Transverse colon (tissue), 4 donors: ENCODE measurements around the gene PDCL3. TPM values are rescaled to one million over a fixed set of nuclear protein-coding genes. Genes with fewer than 3 reads are reported as not detected.

Experiments
- DNase-seq: peaks from one replicate; pipeline ENCODE4 v3.0.0-alpha.2; 2019
- H3K27ac ChIP-seq, 4 donors: fragments of 200-600 bp; sonication (generic); 2 replicates each; pipeline ENCODE4 v1.5.1; 2016 to 2018; ENCODE audit warnings: inconsistent platforms in 4 of 4
- H3K27me3 ChIP-seq: fragments of 200-600 bp; sonication (generic); 2 replicates; pipeline ENCODE4 v1.5.1; 2017; ENCODE audit warnings: inconsistent platforms
- H3K36me3 ChIP-seq, 4 donors: fragments of 200-600 bp; sonication (generic); 2 replicates each; pipeline ENCODE4 v1.5.1; 2017 to 2019; ENCODE audit warnings: inconsistent platforms in 4 of 4
- H3K4me1 ChIP-seq, 4 donors: fragments of 200-600 bp; sonication (generic); 2 replicates each; pipeline ENCODE4 v1.5.1; 2017 to 2020; ENCODE audit warnings: inconsistent platforms in 4 of 4
- H3K4me3 ChIP-seq, 4 donors: fragments of 200-600 bp; sonication (generic); 1 replicate in 1 of 4; 2 replicates in 3 of 4; pipeline versions ENCODE4 v1.5.1 to v1.6.1; 2017 to 2019; ENCODE audit warnings: inconsistent platforms in 4 of 4
- H3K9me3 ChIP-seq, 2 donors: fragments of 200-600 bp; sonication (generic); 2 replicates each; pipeline ENCODE4 v1.5.1; 2017 to 2019; ENCODE audit warnings: inconsistent platforms in 2 of 2
- EP300 ChIP-seq: sonication (generic); formaldehyde crosslinking; IDR thresholded peaks from one replicate; pipeline ENCODE4 v1.6.1; 2017; ENCODE audit warnings: antibody characterized with exemption, low read depth
- POLR2A ChIP-seq: fragments of 450-650 bp; IDR thresholded peaks from one replicate; pipeline ENCODE4 v1.6.1; 2016; ENCODE audit warnings: antibody characterized with exemption, mild to moderate bottlenecking, moderate library complexity
- POLR2AphosphoS5 ChIP-seq, 3 donors: sonication (generic); formaldehyde crosslinking; IDR thresholded peaks; one replicate each; pipeline ENCODE4 v1.6.1; 2016; ENCODE audit warnings: antibody characterized with exemption in 3 of 3
- WGBS, 2 donors: methylation state at CpG; one replicate each; pipeline ENCODE4 v1.1.5; 2018; ENCODE audit warnings: low coverage in 1 of 2; 5-methylcytosine and 5-hydroxymethylcytosine counted together
- in situ Hi-C, 4 donors: fragments of 200-750 bp; cut with MboI; loops; one replicate each; pipeline versions ENCODE4 v1.15.0 to v1.15.1; 2017; ENCODE audit warnings: low sequenced_read_pairs in 3 of 4, low pct_ligation_motif_present in 1 of 4, low pct_unique_long_range_greater_than_20kb in 1 of 4
- intact Hi-C: fragments of 100-400 bp; cut with DNase I; formaldehyde crosslinking; loops from one replicate; pipeline ENCODE4 v1.15.1; 2023; ENCODE audit warnings: low total_unique reads
- total RNA-seq, 4 donors: library from RNA; depleted of rRNA; stranded (reverse); fragments of >200 nt; gene quantifications; one replicate each; pipeline ENCODE4 v1.1.0, GENCODE V29; 2016
- TF ChIP-seq, protein P1 (sequence below), 5 experiments: fragments of 200-600 bp in 3 of 5; fragments of 450-650 bp in 2 of 5; sonication (generic) in 3 of 5; IDR thresholded peaks; 1 replicate in 2 of 5; 2 replicates in 3 of 5; pipeline ENCODE4 v1.5.1; 2016 to 2017; ENCODE audit warnings: antibody characterized with exemption in 5 of 5, inconsistent platforms in 3 of 5, mild to moderate bottlenecking in 2 of 5, moderate library complexity in 1 of 5

Gene PDCL3
- total RNA-seq, 4 donors from 2014 or later, result 2.2 to 17.3 (median 15.8) TPM; not detected in 1

DNA sequence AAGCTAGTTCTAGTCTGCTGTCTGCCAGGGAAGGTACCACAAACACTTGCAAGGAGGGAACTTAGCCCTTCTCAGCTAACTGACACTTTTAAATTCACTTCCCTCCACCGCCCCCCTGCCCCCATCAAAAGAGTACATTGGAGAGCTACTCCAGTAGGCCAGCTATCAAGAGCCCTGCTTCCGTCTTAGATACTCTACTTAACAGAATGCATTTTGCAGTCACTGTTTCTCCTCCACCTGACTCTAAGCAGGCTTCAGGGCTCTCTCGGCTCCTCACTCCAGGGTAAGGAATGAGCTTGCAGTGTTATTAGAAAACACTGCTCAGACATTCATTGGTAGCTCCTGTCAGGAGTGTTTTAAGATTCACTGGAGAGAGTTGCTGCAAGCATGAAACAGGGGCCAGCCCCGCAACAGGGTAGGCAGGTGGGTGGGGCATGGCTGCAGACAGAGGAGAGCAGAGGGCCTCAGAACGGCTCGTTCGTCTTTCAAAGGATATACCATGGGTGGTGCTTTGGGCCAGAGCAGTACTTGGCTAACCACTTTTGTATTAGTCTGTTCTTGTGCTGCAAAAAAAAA, 35.3 kb upstream of the PDCL3 start:
- H3K4me1 ChIP-seq, result no peaks in the 10 kb centered on the region
- H3K27ac ChIP-seq, result no peak overlapping the region
- intact Hi-C loops (no loop called here), in situ Hi-C loops (no loop called here)
- no peak for DNase-seq
- no peaks in the 10 kb centered on the region for H3K36me3 ChIP-seq
- WGBS, 2 donors, result 81 to 85% methylated on average over 5 to 7 of the region's 7 CpGs
- no peak overlapping the region for H3K4me3 ChIP-seq
- TF ChIP-seq, protein P1, sequence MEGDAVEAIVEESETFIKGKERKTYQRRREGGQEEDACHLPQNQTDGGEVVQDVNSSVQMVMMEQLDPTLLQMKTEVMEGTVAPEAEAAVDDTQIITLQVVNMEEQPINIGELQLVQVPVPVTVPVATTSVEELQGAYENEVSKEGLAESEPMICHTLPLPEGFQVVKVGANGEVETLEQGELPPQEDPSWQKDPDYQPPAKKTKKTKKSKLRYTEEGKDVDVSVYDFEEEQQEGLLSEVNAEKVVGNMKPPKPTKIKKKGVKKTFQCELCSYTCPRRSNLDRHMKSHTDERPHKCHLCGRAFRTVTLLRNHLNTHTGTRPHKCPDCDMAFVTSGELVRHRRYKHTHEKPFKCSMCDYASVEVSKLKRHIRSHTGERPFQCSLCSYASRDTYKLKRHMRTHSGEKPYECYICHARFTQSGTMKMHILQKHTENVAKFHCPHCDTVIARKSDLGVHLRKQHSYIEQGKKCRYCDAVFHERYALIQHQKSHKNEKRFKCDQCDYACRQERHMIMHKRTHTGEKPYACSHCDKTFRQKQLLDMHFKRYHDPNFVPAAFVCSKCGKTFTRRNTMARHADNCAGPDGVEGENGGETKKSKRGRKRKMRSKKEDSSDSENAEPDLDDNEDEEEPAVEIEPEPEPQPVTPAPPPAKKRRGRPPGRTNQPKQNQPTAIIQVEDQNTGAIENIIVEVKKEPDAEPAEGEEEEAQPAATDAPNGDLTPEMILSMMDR (IDR thresholded peaks at IDR 0.05), result no peak
- TF ChIP-seq POLR2AphosphoS5 (IDR thresholded peaks at IDR 0.05), result no peak
- no peak for TF ChIP-seq EP300
- no peak for TF ChIP-seq POLR2A
- H3K27me3 ChIP-seq, result no peaks in the 10 kb centered on the region
- H3K9me3 ChIP-seq, result no peaks in the 10 kb centered on the region

DNA sequence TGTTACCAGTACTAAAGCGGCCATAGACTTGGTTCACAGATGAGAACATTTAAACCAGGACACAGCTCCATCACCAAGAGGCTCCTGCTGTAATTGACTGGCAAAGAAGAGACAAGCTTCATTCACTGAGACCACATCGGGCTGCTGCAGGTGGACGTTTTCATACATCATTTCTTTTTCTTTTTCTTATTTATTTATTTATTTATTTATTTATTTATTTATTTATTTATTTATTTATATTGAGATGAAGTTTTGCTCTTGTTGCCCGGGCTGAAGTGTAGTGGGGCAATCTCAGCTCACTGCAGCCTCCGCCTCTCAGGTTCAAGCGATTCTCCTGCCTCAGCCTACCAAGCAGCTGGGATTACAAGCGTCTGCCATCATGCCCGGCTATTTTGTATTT, 33.6 kb upstream of the PDCL3 start:
- intact Hi-C loops (no loop called here), in situ Hi-C loops (no loop called here)
- WGBS, 2 donors, result 85 to 86% methylated on average over 4 to 8 of the region's 8 CpGs
- no peak overlapping the region for H3K27ac ChIP-seq
- no peaks in the 10 kb centered on the region for H3K36me3 ChIP-seq
- no peak for DNase-seq
- H3K27me3 ChIP-seq, result no peaks in the 10 kb centered on the region
- no peaks in the 10 kb centered on the region for H3K4me1 ChIP-seq
- no peak overlapping the region for H3K4me3 ChIP-seq
- TF ChIP-seq EP300 (no peak), POLR2A (no peak), POLR2AphosphoS5 (IDR thresholded peaks at IDR 0.05) (no peak)
- TF ChIP-seq, protein P1 (IDR thresholded peaks at IDR 0.05), result no peak
- no peaks in the 10 kb centered on the region for H3K9me3 ChIP-seq

DNA sequence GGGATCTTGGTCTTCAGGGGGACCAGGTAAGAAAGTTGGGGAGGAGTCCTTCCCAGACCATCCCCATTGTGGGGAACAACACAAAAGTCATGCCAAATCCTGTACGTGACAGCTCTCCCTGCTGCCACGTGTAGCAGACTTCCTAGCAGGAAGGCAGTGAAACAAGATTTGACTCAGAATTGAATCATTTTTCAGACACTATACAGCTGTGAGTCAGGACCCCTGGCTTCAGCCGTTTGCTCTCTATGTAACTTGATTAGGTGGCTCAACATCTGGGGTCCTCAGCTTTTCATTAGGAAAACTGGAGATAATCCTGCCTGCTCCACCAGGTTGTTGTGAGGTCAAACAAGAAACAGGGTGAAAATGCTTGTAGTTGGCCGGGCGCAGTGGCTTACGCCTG, 32.9 kb upstream of the PDCL3 start:
- 82% methylated on average over 6 of the region's 6 CpGs; no CpG with 5 or more reads in 1 of the 2 donors for WGBS, 2 donors
- Histone ChIP-seq H3K27ac (no peak overlapping the region), H3K27me3 (no peaks in the 10 kb centered on the region)

DNA sequence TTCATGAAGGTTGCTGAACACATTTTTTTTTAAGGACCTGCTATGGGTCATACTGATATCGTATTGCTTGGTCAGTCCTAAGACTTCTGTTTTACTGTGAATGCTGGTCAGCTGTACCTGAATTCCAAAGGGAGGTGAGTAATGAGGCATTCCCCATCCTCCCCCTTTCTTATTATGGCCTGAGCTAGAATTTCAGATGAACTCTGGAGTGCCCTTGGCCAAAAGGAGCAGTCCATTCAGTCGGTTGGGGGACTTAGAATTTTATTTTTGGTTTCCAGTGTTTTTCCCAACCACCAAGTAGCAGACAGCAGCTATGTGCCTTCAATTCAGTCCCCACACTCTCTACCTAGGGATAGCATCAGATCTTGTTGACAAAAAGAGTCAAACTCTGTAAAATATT, 26.9 kb upstream of the PDCL3 start:
- DNase-seq, result no peak
- intact Hi-C loops, result no loop called here
- in situ Hi-C loops, result no loop called here
- Histone ChIP-seq H3K4me1 (no peaks in the 10 kb centered on the region), H3K27ac (no peak overlapping the region), H3K9me3 (no peaks in the 10 kb centered on the region), H3K4me3 (no peak overlapping the region), H3K27me3 (no peaks in the 10 kb centered on the region), H3K36me3 (no peaks in the 10 kb centered on the region)
- TF ChIP-seq EP300, result no peak
- no peak for TF ChIP-seq POLR2AphosphoS5 (IDR thresholded peaks at IDR 0.05)
- WGBS, 2 donors, result 73 to 92% methylated on average over 2 of the region's 2 CpGs

More for the DNA sequence above, 32.9 kb upstream of the PDCL3 start:
- Histone ChIP-seq H3K9me3 (no peaks in the 10 kb centered on the region), H3K4me3 (no peak overlapping the region), H3K4me1 (no peaks in the 10 kb centered on the region), H3K36me3 (no peaks in the 10 kb centered on the region)
- in situ Hi-C loops, result no loop called here
- TF ChIP-seq POLR2A, result no peak
- no peak for TF ChIP-seq EP300
- TF ChIP-seq POLR2AphosphoS5 (IDR thresholded peaks at IDR 0.05), result no peak
- TF ChIP-seq, protein P1 (IDR thresholded peaks at IDR 0.05), result no peak
- intact Hi-C loops, result no loop called here
- DNase-seq, result no peak

DNA sequence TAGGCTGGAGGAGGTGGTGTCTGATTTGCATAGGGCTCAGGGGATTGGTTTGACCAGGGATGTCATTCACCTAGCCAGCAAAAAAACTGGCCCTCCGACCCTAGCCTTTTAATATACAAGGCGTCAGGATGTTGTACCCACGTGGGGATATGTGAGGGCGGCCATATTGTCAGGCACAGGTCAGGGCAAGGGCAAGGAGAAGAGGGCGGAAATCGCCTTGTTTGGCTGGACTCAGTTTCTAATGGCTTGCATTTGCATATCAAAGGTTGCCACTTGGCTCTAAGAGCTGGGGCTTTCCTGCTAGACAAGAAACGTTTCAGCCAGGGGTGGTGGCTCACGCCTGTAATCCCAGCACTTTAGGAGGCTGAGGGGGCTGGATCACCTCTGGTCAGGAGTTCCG, 24.9 kb upstream of the PDCL3 start:
- 67 to 76% methylated on average over 3 to 9 of the region's 9 CpGs for WGBS, 2 donors
- Histone ChIP-seq H3K36me3 (no peaks in the 10 kb centered on the region), H3K27ac (no peak overlapping the region), H3K4me1 (no peaks in the 10 kb centered on the region), H3K9me3 (no peaks in the 10 kb centered on the region), H3K4me3 (no peak overlapping the region), H3K27me3 (no peaks in the 10 kb centered on the region)
- DNase-seq, result no peak
- TF ChIP-seq POLR2A, result no peak
- no peak for TF ChIP-seq POLR2AphosphoS5 (IDR thresholded peaks at IDR 0.05)
- no peak for TF ChIP-seq EP300
- TF ChIP-seq, protein P1 (IDR thresholded peaks at IDR 0.05), result no peak
- intact Hi-C loops (no loop called here), in situ Hi-C loops (no loop called here)
